HL-60 (cell line): ENCODE data around the gene STYK1.

Experiments used
- DNase-seq, 2 experiments: peaks; one replicate each; pipeline ENCODE4 v3.0.0-alpha.2; 2010 to 2020; ENCODE audit warnings: low read depth in 1 of 2, low spot score in 1 of 2
- H3K27ac ChIP-seq: fragments of 250-450 bp; sonication (Bioruptor Pico); replicated peaks from 2 replicates; pipeline ENCODE4 v1.5.1; 2020; ENCODE audit warnings: mild to moderate bottlenecking, moderate library complexity
- H3K27me3 ChIP-seq: fragments of 250-450 bp; sonication (Bioruptor Pico); 2 replicates; pipeline ENCODE4 v1.5.1; 2021; ENCODE audit warnings: mild to moderate bottlenecking, moderate library complexity; ENCODE audit not compliant: insufficient read depth, poor library complexity, severe bottlenecking
- H3K4me3 ChIP-seq: replicated peaks from 2 replicates; pipeline ENCODE4 v1.5.1; 2011; ENCODE audit warnings: mild to moderate bottlenecking, control low read depth, low read length; ENCODE audit not compliant: insufficient read depth
- CTCF ChIP-seq: IDR thresholded peaks from one replicate; pipeline ENCODE4 v1.5.1; 2011; ENCODE audit warnings: low read length, control low read depth, inconsistent platforms; ENCODE audit not compliant: insufficient read depth
- GABPA ChIP-seq: IDR thresholded peaks from 2 replicates; pipeline ENCODE4 v1.6.1; 2012; ENCODE audit warnings: low read depth
- POLR2AphosphoS5 ChIP-seq: IDR thresholded peaks from 2 replicates; pipeline ENCODE4 v1.6.1; 2012; ENCODE audit warnings: low read depth
- REST ChIP-seq: IDR thresholded peaks from 2 replicates; pipeline ENCODE4 v1.6.1; 2012; ENCODE audit warnings: low read depth; ENCODE audit not compliant: insufficient replicate concordance
- SPI1 ChIP-seq: IDR thresholded peaks from 2 replicates; pipeline ENCODE4 v1.6.1; 2012; ENCODE audit warnings: low read depth, mild to moderate bottlenecking, borderline replicate concordance

The STYK1 gene

GRCh38 chr12:10708862-10709261 is 35.0 kb upstream of the STYK1 start:
- Histone ChIP-seq H3K4me3 (no peak overlapping the region), H3K27ac (no peak overlapping the region), H3K27me3 (no peaks in the 10 kb centered on the region)
- TF ChIP-seq SPI1 = no peak
- TF ChIP-seq POLR2AphosphoS5 = no peak
- no peak for TF ChIP-seq GABPA
- no peak for DNase-seq

GRCh38 chr12:10705655-10706054 is 31.8 kb upstream of the STYK1 start:
- no peak overlapping the region for H3K4me3 ChIP-seq
- DNase-seq = no peak
- TF ChIP-seq REST = no peak
- H3K27ac ChIP-seq = no peak overlapping the region
- H3K27me3 ChIP-seq = no peaks in the 10 kb centered on the region

- TF ChIP-seq SPI1 (no peak), REST (no peak), GABPA (no peak), POLR2AphosphoS5 (no peak), CTCF (no peak)
- Histone ChIP-seq H3K27ac (no peak overlapping the region), H3K4me3 (no peak overlapping the region)
Measured at GRCh38 chr12:10701843-10702242, 28.0 kb upstream of the STYK1 start.

GRCh38 chr12:10701131-10701681 is 27.4 kb upstream of the STYK1 start:
- Histone ChIP-seq H3K4me3 (no peak overlapping the region), H3K27me3 (no peaks in the 10 kb centered on the region), H3K27ac (no peak overlapping the region)
- no peak for TF ChIP-seq REST
- no peak for TF ChIP-seq GABPA
- no peak for TF ChIP-seq CTCF
- no peak for TF ChIP-seq POLR2AphosphoS5
- TF ChIP-seq SPI1 = no peak
- DNase-seq = no peak

More at GRCh38 chr12:10701843-10702242, 28.0 kb upstream of the STYK1 start:
- H3K27me3 ChIP-seq = no peaks in the 10 kb centered on the region
- no peak for DNase-seq
